ENCODE results near the gene EPB41L2.

Gene EPB41L2

DNA sequence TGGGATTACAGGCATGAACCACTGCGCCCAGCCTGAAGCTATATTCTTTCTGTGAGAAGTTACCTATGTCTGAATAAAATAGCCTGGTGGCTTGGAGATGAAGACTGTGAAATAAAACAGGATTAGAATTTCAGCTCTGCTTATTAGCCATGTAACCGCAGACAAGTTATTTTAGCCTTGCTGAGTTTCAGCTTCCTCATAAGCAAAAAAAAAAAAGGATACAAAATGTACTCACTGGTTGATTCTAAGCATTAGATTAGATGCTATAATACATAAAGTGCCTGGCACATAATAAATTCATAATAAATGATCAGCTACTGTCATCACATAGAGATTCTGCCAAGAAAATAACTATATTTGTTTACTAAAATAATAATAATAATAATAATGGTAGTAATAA is 98.8 kb downstream of the EPB41L2 start:
- H3K36me3 ChIP-seq: no peaks in the 10 kb centered on the region
- no peaks in the 10 kb centered on the region for H3K9me3 ChIP-seq
- H3K4me3 ChIP-seq (ENCODE audit: low read depth, low read length): no peak overlapping the region
- TF ChIP-seq, protein P1, sequence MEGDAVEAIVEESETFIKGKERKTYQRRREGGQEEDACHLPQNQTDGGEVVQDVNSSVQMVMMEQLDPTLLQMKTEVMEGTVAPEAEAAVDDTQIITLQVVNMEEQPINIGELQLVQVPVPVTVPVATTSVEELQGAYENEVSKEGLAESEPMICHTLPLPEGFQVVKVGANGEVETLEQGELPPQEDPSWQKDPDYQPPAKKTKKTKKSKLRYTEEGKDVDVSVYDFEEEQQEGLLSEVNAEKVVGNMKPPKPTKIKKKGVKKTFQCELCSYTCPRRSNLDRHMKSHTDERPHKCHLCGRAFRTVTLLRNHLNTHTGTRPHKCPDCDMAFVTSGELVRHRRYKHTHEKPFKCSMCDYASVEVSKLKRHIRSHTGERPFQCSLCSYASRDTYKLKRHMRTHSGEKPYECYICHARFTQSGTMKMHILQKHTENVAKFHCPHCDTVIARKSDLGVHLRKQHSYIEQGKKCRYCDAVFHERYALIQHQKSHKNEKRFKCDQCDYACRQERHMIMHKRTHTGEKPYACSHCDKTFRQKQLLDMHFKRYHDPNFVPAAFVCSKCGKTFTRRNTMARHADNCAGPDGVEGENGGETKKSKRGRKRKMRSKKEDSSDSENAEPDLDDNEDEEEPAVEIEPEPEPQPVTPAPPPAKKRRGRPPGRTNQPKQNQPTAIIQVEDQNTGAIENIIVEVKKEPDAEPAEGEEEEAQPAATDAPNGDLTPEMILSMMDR (IDR thresholded peaks at IDR 0.05; ENCODE audit: low read depth, low read length): no peak
- no peaks in the 10 kb centered on the region for H3K27me3 ChIP-seq
- no peaks in the 10 kb centered on the region for H3K4me1 ChIP-seq
- DNase-seq: no peak

DNA sequence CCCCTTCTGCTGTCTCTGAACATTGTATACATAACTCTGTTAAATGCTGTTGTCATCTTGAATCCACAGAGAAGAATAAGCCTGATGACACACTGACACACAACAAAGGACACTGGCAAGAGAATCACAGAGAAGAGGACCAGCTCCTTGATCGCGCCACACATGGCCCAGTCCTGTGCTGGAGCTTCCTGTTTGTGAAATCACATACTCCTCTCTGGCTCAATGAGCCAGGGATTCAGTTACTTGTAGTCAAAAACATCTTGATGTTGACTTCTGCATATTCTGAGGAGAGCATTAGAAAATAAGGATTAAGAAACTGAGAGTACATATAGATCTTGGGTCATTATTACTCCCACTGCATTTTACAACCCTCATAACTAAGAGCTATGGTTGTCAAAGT is 100.1 kb downstream of the EPB41L2 start:
- Histone ChIP-seq H3K27me3 (no peaks in the 10 kb centered on the region), H3K4me3 (ENCODE audit: low read depth, low read length) (no peak overlapping the region), H3K9me3 (no peaks in the 10 kb centered on the region), H3K4me1 (no peaks in the 10 kb centered on the region), H3K36me3 (no peaks in the 10 kb centered on the region)
- TF ChIP-seq, protein P1 (IDR thresholded peaks at IDR 0.05; ENCODE audit: low read depth, low read length): no peak
- no peak for DNase-seq

DNA sequence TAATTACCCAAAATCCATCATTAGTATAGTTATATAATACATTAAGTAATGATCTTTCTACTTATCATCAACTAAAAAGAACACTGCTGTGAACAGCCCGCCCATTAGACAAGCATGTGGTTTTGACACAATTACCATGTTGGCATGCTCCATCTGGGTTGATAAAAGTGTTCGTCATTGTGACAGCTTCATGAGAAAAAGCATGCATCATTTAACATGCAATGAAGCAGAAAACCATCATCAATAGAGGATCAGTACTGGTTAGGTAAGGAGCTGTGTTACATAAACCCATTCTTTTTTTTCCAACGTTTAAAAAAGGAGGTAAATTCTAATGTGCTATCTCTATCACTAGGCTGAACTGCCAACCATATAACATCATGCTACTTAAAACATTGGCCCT is 101.9 kb downstream of the EPB41L2 start:
- no peaks in the 10 kb centered on the region for H3K27me3 ChIP-seq
- TF ChIP-seq, protein P1 (IDR thresholded peaks at IDR 0.05; ENCODE audit: low read depth, low read length): no peak
- H3K9me3 ChIP-seq: no peaks in the 10 kb centered on the region
- no peaks in the 10 kb centered on the region for H3K36me3 ChIP-seq
- no peak overlapping the region for H3K4me3 ChIP-seq (ENCODE audit: low read depth, low read length)
- no peaks in the 10 kb centered on the region for H3K4me1 ChIP-seq
- DNase-seq: no peak

DNA sequence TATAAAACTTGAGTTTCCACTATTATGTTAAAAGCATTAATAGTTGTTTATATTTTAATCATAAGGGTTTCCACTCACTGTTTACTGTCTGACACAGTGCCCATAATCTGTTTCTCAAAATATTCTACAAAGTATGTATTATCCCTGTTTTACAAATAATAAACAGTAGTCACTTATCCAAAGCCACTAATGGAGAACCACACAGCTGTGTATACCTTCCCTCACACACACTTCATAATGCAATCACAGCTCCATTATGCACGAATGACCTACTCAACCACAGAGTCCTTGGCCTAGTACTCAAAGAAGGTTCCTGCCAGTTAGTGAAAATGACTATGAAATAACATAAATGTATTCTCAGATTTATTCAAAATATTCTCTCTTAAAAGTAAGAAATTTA is 103.1 kb downstream of the EPB41L2 start:
- no peaks in the 10 kb centered on the region for H3K27me3 ChIP-seq
- no peaks in the 10 kb centered on the region for H3K4me1 ChIP-seq
- TF ChIP-seq, protein P1 (IDR thresholded peaks at IDR 0.05; ENCODE audit: low read depth, low read length): no peak
- no peak overlapping the region for H3K4me3 ChIP-seq (ENCODE audit: low read depth, low read length)
- H3K9me3 ChIP-seq: no peaks in the 10 kb centered on the region
- no peak for DNase-seq
- no peaks in the 10 kb centered on the region for H3K36me3 ChIP-seq

DNA sequence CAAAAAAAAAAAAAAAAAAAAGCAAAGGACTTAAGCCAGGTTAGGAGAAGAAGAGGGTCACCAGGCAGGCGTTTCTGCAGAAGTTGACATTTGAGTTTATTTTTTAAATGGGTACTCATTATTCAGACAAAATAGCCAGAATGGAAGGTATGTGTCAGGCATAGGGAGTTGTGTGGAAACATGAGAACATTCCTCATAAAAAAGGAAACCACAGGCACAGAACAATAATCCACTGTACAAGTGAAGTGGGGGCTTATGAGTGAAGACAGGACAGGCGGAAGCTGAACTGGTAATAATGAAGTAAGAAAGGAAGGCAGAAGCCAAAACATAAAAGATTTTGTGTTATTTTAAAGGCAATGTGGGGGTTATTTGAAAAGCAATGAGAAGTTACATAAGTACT is 104.6 kb downstream of the EPB41L2 start:
- Histone ChIP-seq H3K27me3 (no peaks in the 10 kb centered on the region), H3K9me3 (no peaks in the 10 kb centered on the region), H3K36me3 (no peaks in the 10 kb centered on the region), H3K4me1 (no peaks in the 10 kb centered on the region), H3K4me3 (ENCODE audit: low read depth, low read length) (no peak overlapping the region)
- TF ChIP-seq, protein P1 (IDR thresholded peaks at IDR 0.05; ENCODE audit: low read depth, low read length): no peak
- no peak for DNase-seq

DNA sequence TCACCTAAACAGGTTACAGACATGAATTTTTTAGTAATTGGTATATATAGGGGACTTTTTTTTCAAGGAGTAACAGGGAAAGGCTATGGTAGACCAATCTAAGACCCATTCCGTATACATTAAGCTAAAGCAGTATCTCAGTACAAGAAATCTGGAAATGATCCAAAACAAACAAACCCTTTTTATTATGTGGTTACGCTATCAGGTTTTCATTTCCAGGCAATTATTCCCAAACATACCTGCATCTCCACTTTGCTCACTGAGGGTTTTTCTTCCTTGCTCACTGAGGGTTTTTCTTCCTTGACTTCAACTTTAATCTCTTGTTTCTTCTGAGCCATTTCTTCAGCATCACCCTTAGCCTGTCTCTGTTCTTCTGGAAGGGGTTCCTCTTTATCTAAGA is 107.3 kb downstream of the EPB41L2 start:
- Histone ChIP-seq H3K27me3 (no peaks in the 10 kb centered on the region), H3K4me1 (no peaks in the 10 kb centered on the region), H3K36me3 (no peaks in the 10 kb centered on the region), H3K4me3 (ENCODE audit: low read depth, low read length) (no peak overlapping the region), H3K9me3 (no peaks in the 10 kb centered on the region)
- TF ChIP-seq, protein P1 (IDR thresholded peaks at IDR 0.05; ENCODE audit: low read depth, low read length): no peak
- DNase-seq: no peak

All from BE2C (cell line).